ENCODE data around the gene PNPLA5.
"Not testable (repeated sequence)": the region's sequence is repeated elsewhere in the genome, so short reads cannot be mapped to it uniquely, and the experiment has no call there.

Gene PNPLA5, protein sequence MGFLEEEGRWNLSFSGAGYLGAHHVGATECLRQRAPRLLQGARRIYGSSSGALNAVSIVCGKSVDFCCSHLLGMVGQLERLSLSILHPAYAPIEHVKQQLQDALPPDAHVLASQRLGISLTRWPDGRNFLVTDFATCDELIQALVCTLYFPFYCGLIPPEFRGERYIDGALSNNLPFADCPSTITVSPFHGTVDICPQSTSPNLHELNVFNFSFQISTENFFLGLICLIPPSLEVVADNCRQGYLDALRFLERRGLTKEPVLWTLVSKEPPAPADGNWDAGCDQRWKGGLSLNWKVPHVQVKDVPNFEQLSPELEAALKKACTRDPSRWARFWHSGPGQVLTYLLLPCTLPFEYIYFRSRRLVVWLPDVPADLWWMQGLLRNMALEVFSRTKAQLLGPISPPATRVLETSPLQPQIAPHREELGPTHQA

DNA sequence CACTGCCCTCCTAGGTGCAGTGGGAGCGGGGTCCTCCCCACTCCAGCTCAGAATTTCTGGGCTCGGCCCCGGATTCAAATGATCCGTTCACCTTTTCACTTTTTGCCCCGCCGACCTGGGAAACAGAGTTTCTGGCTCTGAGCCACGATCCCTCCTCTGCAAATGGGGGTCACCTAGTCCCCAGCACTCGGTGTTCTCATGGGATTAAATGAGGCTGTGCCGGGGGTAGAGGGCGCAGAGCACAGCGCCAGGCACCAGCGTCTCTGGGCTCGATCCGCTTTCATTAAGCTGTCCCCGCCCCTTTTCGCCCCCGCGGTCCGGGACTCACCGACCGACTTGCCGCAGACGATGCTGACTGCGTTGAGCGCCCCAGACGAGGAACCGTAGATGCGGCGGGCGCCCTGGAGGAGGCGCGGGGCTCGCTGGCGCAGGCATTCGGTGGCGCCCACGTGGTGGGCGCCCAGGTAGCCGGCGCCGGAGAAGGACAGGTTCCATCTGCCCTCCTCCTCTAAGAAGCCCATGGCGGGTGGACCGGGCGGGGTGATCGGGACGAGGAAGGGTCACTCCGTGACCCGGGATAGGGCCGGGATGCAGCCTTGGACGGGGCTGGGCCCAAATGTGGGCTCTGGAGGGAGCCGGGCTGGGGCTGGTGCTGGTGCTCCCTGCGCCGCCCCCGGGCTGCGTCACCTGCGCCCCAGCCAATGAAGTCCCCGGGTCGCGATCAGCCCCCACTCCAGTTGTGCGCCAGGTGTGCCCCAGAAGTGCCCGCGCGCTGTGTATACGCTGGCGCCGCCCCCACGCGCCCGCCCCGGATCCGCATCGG lies at the start of gene PNPLA5:
PNPLA5 (minus strand) TSS at position 654 of the 823 bp plus-strand sequence; CDS start at position 521, 133 bp downstream.
- DNase-seq = no peak

DNA sequence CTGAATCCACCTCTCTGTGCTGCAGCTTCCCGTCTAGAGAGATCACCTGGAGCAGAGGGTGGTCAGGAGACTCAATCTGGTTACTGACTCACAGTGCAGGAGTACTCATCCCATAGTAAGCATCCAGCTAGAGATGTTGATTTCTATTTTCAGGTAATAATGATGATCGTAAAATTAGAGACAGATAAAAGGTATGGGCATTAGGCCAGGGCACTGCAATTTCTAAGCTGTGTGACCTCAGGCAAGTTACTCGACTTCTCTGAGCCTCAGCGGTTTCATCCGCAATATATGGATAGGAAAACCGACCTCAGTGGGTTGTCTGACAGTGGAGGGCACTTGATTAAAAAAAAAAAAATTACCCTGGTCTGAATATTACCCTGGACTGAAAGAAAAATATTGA lies 49.6 kb upstream of the PNPLA5 start:
- no peak for DNase-seq

- DNase-seq = no peak
These were observed 40.0 kb upstream of the PNPLA5 start for GRCh38 chr22:43931771-43932170.

- DNase-seq = no peak
These were observed 37.1 kb upstream of the PNPLA5 start for GRCh38 chr22:43928908-43929307.

DNA sequence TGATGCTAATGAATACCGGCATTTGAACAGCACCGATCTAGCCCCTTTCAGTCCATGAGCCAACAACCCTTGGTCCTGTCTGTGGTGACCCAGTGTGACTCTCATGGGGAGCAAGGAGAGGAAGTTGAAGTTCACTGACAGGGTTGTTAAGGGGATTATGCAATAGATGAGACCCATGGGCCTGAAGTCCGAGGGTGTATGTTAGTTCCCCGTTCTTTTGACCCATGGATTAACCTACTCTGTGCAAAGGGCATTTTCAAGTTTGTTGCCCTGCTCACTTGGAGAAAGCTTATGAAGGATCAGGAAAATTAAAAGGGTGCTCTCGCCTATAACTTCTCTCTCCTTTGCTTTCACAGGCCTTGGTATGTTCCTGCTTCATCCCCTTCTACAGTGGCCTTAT lies 36.7 kb upstream of the PNPLA5 start:
- no peak for DNase-seq

GRCh38 chr22:43926349-43926710 lies 34.5 kb upstream of the PNPLA5 start:
- DNase-seq = no peak

GRCh38 chr22:43925433-43926348 lies 33.9 kb upstream of the PNPLA5 start:
- no peak for DNase-seq

DNA sequence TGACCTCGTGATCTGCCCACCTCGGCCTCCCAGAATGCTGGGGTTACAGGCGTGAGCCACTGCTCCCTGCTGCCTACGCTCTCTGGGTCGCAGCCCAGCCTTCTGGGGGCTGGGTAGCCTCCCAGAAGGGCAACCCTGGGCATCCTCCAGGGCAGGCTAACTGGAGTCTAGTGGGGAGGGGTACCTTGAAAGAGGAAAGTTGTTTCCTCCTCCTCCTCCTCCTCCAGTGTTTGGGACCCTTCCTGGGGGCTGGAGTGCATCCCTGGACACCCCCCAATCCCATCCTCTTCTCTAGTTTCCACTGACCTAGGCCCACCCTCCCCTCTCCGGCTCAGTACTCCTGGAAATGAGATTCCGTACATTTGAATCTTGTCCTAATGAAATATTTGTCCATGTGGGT lies 33.1 kb upstream of the PNPLA5 start:
- DNase-seq = no peak

- DNase-seq = peak; percentile 84
These were observed 32.0 kb upstream of the PNPLA5 start, which contains the start of gene PNPLA3 for GRCh38 chr22:43923631-43924464. TSS of gene PNPLA3 (plus strand) at chr22:43923805. CDS start at chr22:43923912, 107 bp downstream.

GRCh38 chr22:43923191-43923590 lies 31.4 kb upstream of the PNPLA5 start:
- no peak for DNase-seq

- DNase-seq = no peak
These were observed 30.3 kb upstream of the PNPLA5 start for GRCh38 chr22:43922123-43922522.

- no peak for DNase-seq
These were observed 29.6 kb upstream of the PNPLA5 start for GRCh38 chr22:43921370-43921769.

- DNase-seq = no peak
These were observed 27.5 kb upstream of the PNPLA5 start for GRCh38 chr22:43919106-43919973.

GRCh38 chr22:43917521-43917920 lies 25.7 kb upstream of the PNPLA5 start:
- no peak for DNase-seq

DNA sequence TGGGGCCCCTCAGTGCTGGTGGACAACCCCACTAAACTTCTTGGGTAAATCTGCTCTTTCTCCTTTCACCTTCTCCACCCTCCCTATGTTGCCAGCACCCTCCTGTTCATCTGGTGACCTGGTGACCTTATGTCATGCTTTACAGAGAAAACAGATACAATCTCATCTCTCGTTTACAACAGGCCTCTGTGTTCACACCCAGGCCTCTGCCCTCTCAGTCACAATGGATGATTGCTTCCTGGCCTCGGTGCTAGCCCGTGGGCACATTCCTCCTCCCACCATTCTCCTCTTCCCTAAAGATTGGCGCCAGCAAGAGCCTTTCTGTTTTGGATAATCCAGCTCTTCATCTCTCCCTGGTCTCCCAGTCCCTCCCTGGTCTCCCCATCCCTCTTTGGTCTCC lies 19.5 kb upstream of the PNPLA5 start:
- no peak for DNase-seq

DNA sequence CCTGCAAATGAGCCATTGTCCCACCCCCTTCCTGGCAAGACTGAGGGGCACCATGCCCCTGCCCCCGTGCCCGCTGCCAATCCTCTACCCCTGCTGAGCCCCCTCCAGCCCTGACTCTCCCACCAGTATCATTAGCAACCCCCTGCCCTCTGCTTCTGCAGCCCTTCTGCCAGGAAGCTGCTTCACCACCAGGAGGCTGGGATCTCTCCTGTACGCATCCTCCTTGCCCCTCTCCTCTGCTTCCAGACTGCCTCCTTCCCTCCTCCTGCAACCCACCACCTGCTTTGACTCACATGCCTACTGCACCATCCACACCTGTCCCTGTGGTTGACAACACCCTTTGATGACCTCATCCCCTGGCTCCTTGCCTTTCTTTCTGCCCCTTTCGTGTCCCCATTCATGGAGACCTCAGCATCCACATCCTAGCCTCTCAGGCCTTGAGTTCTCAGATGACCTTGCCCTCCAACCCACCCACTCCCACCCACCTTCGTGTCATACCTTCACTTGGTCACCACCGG lies 18.4 kb upstream of the PNPLA5 start:
- DNase-seq = no peak

DNA sequence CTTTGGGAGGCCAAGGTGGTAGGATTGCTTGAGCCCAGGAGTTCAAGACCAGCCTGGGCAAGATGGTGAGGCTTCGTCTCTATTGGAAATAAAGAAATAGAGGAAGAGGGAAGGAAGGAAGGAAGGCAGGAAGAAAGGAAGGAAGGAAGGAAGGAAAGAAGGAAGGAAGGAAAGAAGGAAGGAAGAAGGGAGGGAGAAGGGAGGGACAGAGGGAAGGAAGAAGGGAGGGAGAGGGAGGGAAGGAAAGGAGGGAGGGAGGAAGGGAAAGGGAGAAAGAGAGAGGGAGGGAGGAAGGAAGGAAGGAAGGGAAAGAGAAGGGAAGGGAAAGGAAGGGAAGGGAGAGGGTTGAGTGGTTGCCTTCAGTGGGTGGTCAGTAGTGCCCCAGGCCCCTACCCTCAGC lies 17.9 kb upstream of the PNPLA5 start:
- no peak for DNase-seq

DNA sequence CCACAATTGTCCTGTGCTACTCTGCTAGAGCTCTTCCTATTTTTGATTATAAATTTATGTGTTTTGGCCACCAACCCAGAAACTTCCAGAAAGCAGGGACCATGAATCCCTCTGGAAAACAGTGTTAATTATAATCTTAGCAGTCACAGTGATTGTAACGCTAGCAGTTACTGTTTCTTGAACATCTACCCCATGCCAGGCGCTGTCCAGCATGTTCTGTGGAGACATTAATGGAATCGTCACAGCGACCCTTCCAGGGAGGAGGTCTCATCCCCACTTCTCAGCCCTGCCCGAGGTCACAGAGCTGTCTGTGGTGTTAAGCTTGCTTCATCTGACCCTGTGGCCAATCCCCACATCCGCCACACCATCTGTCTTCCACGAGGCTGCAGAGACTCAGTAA lies 13.9 kb upstream of the PNPLA5 start:
- DNase-seq = no peak

GRCh38 chr22:43904412-43904811 lies 12.6 kb upstream of the PNPLA5 start:
- DNase-seq = not testable (repeated sequence)

GRCh38 chr22:43903033-43903432 lies 11.2 kb upstream of the PNPLA5 start:
- DNase-seq = not testable (repeated sequence)
